Cardiac muscle cell (in vitro differentiated cells and primary cell): Measurements from ENCODE around the gene MYRFL. TPM values are rescaled to one million over a fixed set of nuclear protein-coding genes. Genes with fewer than 3 reads are reported as not detected.

Experiments used
- DNase-seq, 2 donors: peaks; one replicate each; pipeline versions ENCODE4 v3.0.0 to v3.0.0-alpha.2; 2010 to 2017; ENCODE audit warnings: low read depth in 1 of 2, low spot score in 1 of 2
- H3K27ac ChIP-seq: fragments of 200-600 bp; sonication (generic); 2 replicates; pipeline ENCODE4 v1.5.1; 2016
- H3K27me3 ChIP-seq: fragments of 200-600 bp; sonication (generic); 2 replicates; pipeline ENCODE4 v1.6.0; 2016; ENCODE audit warnings: control low read depth
- H3K36me3 ChIP-seq: fragments of 200-600 bp; sonication (generic); 2 replicates; pipeline ENCODE4 v1.5.1; 2016; ENCODE audit warnings: control low read depth
- H3K4me1 ChIP-seq: fragments of 200-600 bp; sonication (generic); 2 replicates; pipeline ENCODE4 v1.8.1; 2017; ENCODE audit warnings: low read depth, mild to moderate bottlenecking, mixed run types
- H3K4me3 ChIP-seq: fragments of 200-600 bp; sonication (generic); 2 replicates; pipeline ENCODE4 v1.5.1; 2016; ENCODE audit warnings: mild to moderate bottlenecking
- H3K9me3 ChIP-seq: fragments of 200-600 bp; sonication (generic); 2 replicates; pipeline ENCODE4 v1.5.1; 2017; ENCODE audit warnings: low read depth, mild to moderate bottlenecking, control low read depth
- CTCF ChIP-seq: IDR thresholded peaks from 2 replicates; pipeline ENCODE4 v1.5.1; 2012; ENCODE audit warnings: low read depth, mild to moderate bottlenecking, low read length
- polyA plus RNA-seq: library from polyadenylated mRNA; unstranded; fragments of >200 nt; fragmentation: Nextera tagmentation; extraction: Ambion mirVana; gene quantifications from 2 replicates; pipeline ENCODE4 v1.2.1, GENCODE V29; 2016
- total RNA-seq: library from RNA; depleted of rRNA; stranded (reverse); fragments of >200 nt; gene quantifications from 2 replicates; pipeline ENCODE4 v1.2.3, GENCODE V29; 2016

MYRFL gene
- total and polyA plus RNA-seq, 2 experiments from 2014 or later, result 2.2 to 3.5 TPM

DNA sequence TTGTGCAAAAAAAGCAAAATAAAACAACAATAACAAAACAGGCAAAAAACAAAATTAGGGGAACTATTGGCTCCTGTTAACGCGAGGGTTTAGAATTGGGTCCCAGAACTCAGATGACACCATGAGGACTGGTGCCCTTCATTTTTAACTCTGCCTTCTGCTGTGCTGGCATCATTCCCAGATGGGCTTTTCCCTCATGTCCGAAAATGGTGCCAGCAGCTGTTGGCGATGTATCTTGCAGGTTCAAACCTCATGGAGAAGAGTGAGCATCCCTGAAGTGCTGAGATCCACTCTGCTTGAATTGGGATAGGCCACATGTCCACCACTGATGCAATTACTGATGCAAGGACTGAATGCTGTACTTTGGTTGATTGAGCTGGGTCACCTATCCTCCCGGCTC, 61.1 kb downstream of the MYRFL start:
- Histone ChIP-seq H3K4me1 (no peaks in the 10 kb centered on the region), H3K36me3 (no peaks in the 10 kb centered on the region), H3K4me3 (no peak overlapping the region), H3K27ac (no peak overlapping the region), H3K9me3 (no peaks in the 10 kb centered on the region), H3K27me3 (no peaks in the 10 kb centered on the region)
- DNase-seq, result no peak
- no peak for TF ChIP-seq CTCF

- no peak for TF ChIP-seq CTCF
- no peaks in the 10 kb centered on the region for H3K27me3 ChIP-seq
- no peaks in the 10 kb centered on the region for H3K9me3 ChIP-seq
- H3K4me3 ChIP-seq, result no peak overlapping the region
- no peak for DNase-seq
- H3K36me3 ChIP-seq, result no peaks in the 10 kb centered on the region
- H3K27ac ChIP-seq, result no peak overlapping the region
- no peaks in the 10 kb centered on the region for H3K4me1 ChIP-seq
Measured at GRCh38 chr12:69886715-69887114, 61.7 kb downstream of the MYRFL start.

DNA sequence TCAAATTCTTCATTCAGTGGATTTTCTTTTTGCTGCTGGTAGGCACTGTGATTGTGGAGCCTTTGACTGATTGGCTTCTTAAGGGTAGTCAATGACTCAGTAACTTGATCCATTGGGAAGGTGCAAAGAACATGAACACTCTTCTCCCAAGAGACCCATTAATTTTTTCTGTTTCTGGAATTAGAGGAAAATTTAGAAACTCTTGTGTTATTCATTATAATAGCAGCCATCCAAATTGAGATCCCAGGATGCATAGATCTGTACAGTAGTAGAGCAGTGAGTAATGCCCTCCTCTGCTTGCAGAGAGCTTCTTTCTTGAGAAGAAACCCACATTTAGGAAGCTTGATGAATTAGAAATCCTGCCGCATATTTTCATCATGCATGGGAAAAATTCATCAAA, 63.9 kb downstream of the MYRFL start:
- TF ChIP-seq CTCF, result no peak
- H3K4me1 ChIP-seq, result no peaks in the 10 kb centered on the region
- H3K4me3 ChIP-seq, result no peak overlapping the region
- no peaks in the 10 kb centered on the region for H3K36me3 ChIP-seq
- no peaks in the 10 kb centered on the region for H3K9me3 ChIP-seq
- no peaks in the 10 kb centered on the region for H3K27me3 ChIP-seq
- DNase-seq, result no peak
- H3K27ac ChIP-seq, result no peak overlapping the region

- DNase-seq, result no peak
- no peak for TF ChIP-seq CTCF
- H3K4me3 ChIP-seq, result no peak overlapping the region
- H3K27ac ChIP-seq, result no peak overlapping the region
- H3K9me3 ChIP-seq, result no peaks in the 10 kb centered on the region
- no peaks in the 10 kb centered on the region for H3K27me3 ChIP-seq
- no peaks in the 10 kb centered on the region for H3K4me1 ChIP-seq
- H3K36me3 ChIP-seq, result no peaks in the 10 kb centered on the region
Measured at GRCh38 chr12:69894800-69895383, 69.9 kb downstream of the MYRFL start.

DNA sequence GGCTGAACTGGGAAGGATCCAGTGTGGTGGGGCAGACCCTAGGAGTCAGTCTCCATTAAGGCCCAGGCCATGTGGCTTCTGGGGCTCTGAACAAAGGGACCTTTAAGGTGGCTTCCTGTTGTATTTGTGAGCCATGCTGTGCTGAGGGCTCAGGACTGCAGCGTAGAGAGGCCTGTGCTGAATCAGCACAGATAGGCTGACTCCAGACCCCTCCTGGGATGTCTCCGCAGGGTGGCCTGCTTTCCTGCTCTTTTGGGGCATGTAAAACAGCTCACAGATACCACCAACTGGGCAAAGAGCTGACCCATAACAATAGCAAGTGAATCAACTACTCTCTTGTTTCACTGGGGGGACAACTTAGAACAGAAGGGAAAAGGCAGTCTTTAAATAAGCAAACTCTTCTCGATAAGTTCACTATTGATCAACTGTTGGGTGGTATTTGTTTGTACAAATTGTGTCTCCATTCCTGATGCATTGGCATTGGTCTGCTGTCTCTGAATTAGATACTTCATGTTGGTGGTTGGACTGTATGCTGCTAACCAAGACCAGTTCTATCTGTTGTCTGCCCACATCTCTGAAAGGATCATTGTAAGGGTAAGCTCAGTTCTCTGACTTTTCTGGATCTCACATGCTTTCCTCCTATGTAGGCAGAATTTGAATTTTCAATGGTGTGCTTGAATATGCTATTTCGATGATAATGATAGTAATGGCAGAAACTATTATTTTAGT, 71.8 kb downstream of the MYRFL start:
- Histone ChIP-seq H3K27ac (no peak overlapping the region), H3K4me3 (no peak overlapping the region), H3K36me3 (no peaks in the 10 kb centered on the region), H3K9me3 (no peaks in the 10 kb centered on the region), H3K27me3 (no peaks in the 10 kb centered on the region), H3K4me1 (no peaks in the 10 kb centered on the region)
- no peak for DNase-seq
- no peak for TF ChIP-seq CTCF
